GM12872 (cell line): ENCODE data around the gene GLRX3.

Source experiments
- CTCF ChIP-seq: IDR thresholded peaks from 3 replicates; pipeline ENCODE4 v1.5.1; 2011; ENCODE audit warnings: low read depth, mild to moderate bottlenecking, low read length, moderate library complexity; ENCODE audit not compliant: insufficient read depth

The GLRX3 gene

DNA sequence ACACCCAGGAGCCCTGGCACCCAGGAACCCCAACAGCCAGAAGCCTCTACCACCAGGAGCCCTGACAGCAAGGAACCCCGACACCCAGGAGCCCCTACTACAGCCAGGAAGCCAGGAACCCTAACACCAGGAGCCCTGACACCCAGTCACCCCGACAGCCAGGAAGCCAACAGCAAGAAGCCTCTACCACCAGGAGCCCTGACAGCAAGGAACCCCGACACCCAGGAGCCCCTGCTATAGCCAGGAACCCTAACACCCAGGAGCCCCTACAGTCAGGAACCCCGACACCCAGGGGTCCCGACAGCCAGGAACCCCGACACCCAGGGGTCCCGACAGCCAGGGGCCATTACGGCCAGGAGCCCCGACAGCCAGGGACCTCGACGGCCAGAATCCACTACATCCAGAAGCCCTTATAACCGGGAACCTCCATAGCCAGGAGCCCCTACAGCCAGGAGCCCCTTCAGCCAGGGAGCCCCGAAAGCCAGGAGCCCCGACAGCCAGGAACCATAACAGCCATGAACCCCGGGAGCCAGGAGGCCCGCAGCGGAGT, 440 bp upstream of the GLRX3 start:
- TF ChIP-seq CTCF = no peak

GRCh38 chr10:130137090-130137448, 878 bp downstream of the GLRX3 start:
- TF ChIP-seq CTCF = no peak

GRCh38 chr10:130137659-130138478, 1.7 kb downstream of the GLRX3 start:
- no peak for TF ChIP-seq CTCF

DNA sequence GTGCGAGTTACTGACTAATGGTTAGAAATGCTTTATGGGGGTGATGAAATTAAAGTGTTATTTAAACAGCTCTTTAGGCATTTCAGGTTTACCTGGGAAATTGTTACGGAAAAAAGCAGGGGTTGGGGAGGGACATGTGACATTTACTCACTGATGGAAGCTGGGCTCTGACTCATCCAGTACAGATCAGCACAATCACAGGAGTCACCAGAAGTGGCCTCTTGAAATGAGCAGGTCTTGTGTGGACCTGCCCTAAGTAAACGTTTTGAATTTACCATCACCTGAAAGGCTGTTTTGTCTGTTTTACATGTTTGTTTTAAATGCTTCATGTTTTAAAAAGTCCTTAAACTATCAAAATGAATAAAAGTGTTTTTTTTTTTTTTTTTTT, 2.3 kb downstream of the GLRX3 start:
- TF ChIP-seq CTCF = no peak

GRCh38 chr10:130140425-130140824, 4.2 kb downstream of the GLRX3 start:
- no peak for TF ChIP-seq CTCF

- TF ChIP-seq CTCF = no peak
These were observed 4.8 kb downstream of the GLRX3 start for GRCh38 chr10:130141038-130141437.

- TF ChIP-seq CTCF = no peak
These were observed 5.3 kb downstream of the GLRX3 start for GRCh38 chr10:130141460-130141859.
